ENCODE data around the gene ZNF74. TPM values are rescaled to one million over a fixed set of nuclear protein-coding genes. Genes with fewer than 3 reads are reported as not detected.
A peak's percentile ranks its signal among the peaks of the same experiment; 100 is the strongest.
"Not testable (repeated sequence)": the region's sequence is repeated elsewhere in the genome, so short reads cannot be mapped to it uniquely, and the experiment has no call there.

ZNF74 gene
- polyA plus RNA-seq, 1 donor: 14.0 TPM

GRCh38 chr22:20401376-20402014 is 7.5 kb downstream of the ZNF74 start:
- DNase-seq: no peak

DNA sequence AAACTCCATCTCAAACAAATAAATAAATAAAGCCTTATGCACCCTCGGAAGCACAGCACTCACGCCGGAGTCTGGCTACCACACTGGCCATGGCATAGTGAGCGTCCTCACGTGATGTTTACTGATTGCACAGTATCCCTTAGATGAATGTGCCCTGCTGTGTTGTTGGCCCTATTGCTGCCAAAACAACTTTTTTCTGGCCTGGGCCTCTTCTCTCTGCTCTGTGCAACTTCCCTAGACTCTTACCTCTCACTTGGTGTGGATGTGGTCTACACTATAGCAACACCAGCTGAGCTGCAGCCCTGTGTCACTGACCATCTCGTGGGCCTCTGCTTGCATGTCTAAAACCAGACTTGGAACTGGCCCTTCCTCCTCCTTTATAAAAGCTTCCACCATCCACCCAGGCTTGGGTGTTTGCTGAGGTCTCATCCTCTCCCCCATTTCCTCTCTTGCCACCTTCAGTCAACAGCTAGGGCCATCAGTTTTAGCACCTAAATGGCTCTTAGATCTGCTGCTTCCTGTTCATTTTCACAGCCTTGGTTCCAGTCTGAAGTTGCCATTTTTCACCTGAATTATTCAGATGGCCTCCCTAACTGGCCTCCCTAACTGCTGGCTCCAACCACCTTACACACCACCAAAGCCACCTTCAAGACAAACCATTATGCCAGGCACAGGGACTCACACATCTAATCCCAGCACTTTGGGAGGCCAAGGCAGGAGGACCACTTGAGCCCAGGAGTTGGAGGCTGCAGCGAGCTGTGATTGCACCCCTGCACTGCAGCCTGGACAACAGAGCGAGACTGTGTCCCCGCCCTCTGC is 9.2 kb downstream of the ZNF74 start:
- DNase-seq: no peak

GRCh38 chr22:20403779-20404140 is 9.8 kb downstream of the ZNF74 start:
- DNase-seq: no peak

DNA sequence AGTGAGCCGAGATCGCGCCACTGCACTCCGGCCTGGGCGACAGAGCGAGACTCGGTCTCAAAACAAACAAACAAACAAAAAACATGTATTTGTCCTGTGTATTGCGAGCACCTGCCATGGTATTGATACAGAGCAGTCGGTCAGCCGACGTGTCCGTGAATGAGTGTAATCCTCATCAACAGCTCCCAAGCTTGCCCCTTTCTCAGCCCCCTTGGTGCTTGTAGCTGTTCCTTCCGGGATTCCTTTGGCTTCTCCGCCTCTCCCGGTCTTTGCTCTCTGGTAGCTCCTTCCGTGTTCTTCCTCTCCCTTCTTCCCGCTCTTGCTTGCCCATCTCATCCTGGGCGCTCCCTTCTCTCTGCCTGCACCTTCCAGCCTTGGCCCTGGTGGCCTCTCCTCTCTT is 10.9 kb downstream of the ZNF74 start:
- DNase-seq: no peak

GRCh38 chr22:20405291-20405930 is 11.5 kb downstream of the ZNF74 start:
- DNase-seq: no peak

DNA sequence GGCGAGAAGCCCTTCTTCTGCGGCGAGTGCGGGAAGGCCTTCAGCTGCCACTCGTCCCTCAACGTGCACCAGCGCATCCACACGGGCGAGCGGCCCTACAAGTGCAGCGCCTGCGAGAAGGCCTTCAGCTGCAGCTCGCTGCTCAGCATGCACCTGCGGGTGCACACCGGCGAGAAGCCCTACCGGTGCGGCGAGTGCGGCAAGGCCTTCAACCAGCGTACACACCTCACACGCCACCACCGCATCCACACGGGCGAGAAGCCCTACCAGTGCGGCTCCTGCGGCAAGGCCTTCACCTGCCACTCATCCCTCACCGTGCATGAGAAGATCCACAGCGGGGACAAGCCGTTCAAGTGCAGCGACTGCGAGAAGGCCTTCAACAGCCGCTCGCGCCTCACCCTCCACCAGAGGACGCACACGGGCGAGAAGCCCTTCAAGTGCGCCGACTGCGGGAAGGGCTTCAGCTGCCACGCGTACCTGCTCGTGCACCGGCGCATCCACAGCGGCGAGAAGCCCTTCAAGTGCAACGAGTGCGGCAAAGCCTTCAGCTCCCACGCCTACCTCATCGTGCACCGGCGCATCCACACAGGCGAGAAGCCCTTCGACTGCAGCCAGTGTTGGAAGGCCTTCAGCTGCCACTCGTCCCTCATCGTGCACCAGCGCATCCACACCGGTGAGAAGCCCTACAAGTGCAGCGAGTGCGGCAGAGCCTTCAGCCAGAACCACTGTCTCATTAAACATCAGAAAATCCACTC is 12.2 kb downstream of the ZNF74 start:
- DNase-seq: no peak

DNA sequence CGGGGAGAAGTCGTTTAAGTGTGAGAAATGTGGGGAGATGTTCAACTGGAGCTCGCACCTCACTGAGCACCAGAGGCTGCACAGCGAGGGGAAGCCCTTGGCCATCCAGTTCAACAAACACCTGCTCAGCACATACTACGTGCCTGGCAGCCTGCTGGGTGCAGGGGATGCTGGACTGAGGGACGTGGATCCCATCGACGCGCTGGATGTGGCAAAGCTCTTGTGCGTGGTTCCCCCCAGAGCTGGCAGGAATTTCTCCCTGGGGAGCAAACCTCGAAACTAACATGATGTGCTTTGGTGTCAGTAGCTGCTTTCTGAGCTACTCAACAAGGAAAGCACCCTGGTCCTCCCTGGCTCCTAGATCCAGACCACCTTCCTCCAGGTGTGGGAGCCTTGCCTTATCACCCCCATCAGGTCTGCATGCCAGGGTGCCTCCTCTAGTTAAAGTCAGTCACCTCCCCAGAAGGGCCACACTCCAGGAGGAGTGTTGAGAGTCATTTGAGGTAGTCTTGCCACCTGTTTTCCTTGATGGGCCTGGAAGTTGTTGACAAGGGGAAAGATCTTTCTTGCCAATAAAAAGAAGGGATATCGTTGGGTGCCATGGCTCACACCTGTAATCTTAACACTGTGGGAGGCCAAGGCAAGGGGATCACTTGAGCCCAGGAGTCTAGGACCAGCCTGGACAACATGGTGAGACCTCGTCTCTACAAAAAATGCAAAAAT is 12.9 kb downstream of the ZNF74 start:
- DNase-seq: no peak

- no peak for DNase-seq
These were observed 13.9 kb downstream of the ZNF74 start for GRCh38 chr22:20407829-20408228.

GRCh38 chr22:20408891-20409290 is 14.9 kb downstream of the ZNF74 start:
- DNase-seq: no peak

DNA sequence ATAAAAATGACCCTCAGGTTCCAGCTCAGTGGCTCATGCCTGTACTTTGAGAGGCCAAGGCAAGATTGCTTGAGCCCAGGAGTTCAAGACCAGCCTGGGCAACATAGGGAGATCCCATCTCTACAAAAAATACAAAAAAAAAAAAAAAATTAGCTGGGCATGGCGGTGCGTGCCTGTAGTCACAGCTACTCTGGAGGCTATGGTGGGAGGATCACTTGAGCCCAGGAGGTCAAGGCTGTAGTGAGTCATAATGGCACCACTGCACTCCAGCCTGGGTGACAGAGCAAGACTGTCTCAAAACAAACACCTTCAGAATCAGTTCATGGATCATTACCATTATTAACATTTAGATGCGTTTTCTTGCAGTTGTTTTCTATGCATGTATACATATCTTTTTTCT is 15.4 kb downstream of the ZNF74 start:
- DNase-seq: not testable (repeated sequence)

DNA sequence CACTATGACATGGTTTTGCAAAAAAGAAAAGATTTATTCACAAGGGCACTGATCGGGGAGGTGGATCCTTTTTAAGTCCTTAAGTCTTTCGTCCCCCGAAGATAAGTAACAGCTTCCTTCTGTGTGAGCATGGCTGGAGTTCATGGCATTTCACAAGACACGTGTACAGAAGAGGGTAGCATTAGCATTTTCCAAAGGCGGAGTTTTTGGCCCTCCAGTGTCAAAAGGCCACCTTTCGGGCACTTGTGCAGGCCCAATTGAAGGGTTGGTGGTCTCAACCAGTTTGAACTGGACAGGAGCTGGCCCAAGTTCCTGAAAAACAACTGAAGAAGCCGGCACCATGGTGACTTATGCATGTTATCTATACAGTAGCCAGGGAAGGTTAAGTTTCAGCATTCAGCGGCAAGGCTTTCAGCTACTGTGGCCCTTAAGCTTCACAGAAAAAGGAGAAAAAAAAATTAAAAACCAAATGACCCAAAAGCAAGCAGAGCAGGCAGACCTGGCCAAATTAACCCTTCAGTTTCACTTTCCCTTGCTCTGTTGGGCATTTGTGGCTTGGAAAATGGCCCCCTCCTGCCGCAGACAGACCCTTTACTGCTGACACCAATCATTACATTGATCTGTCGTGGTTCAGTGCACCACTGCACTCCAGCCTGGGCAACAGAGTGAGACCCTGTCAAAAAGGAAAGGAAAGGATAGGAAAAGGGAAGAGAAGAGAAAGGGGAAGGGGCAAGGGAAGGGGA is 18.7 kb downstream of the ZNF74 start:
- DNase-seq: no peak

GRCh38 chr22:20413217-20414058 is 19.5 kb downstream of the ZNF74 start:
- no peak for DNase-seq

DNA sequence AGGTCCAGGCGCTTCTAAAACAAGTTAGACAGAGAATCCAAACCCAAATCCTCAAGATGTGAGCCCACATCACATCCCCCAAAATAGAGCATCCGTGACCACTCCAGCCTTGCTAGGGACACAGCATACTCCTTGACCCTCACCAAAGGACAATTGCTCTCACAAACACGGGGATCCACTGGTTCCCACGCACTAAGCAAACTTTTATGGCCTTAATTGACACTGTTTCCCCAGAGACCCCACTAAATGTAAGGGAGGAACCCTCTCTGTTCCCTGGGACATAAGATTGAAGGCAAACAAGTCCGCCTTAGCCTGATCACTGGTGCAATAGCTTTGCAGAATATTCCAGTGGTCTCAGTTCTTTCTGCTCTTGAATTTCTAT is 20.1 kb downstream of the ZNF74 start:
- DNase-seq: no peak

DNA sequence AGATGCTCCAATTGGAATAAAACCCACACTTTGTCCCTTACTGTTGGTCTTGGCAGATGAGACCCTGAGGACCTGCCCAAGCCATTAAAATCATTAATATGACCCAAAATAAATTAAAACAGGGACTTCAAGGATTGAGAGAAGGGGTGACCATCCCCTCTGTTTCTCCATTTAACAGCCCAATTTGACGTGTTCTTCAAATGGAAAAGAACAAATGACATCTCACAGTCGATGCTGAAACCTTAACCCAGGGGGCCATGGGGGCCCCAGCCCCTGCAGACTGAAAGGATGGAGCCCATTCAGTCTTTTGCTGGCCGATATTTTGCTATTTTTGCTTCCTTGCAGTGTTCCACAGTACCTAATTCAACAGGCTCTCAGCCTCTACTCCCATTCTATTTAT is 20.5 kb downstream of the ZNF74 start:
- DNase-seq: no peak

- DNase-seq: not testable (repeated sequence)
These were observed 21.3 kb downstream of the ZNF74 start for GRCh38 chr22:20415241-20415640.

DNA sequence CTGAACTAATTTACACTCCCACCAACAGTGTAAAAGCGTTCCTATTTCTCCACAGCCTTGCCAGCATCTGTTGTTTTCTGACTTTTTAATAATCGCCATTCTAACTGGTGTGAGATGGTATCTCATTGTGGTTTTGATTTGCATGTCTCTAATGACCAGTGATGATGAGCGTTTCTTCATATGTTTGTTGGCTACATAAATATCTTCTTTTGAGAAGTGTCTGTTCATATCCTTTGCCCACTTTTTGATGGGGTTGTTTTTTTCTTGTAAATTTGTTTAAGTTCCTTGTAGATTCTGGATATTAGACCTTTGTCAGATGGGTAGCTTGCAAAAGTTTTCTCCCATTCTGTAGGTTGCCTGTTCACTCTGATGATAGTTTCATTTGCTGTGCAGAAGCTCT is 21.7 kb downstream of the ZNF74 start:
- not testable (repeated sequence) for DNase-seq

- peak; percentile 87 for DNase-seq
These were observed 24.3 kb downstream of the ZNF74 start for GRCh38 chr22:20418211-20418788.

GRCh38 chr22:20419664-20419951 is 25.7 kb downstream of the ZNF74 start:
- DNase-seq: no peak

- no peak for DNase-seq
These were observed 26.3 kb downstream of the ZNF74 start for GRCh38 chr22:20420157-20420842.

DNA sequence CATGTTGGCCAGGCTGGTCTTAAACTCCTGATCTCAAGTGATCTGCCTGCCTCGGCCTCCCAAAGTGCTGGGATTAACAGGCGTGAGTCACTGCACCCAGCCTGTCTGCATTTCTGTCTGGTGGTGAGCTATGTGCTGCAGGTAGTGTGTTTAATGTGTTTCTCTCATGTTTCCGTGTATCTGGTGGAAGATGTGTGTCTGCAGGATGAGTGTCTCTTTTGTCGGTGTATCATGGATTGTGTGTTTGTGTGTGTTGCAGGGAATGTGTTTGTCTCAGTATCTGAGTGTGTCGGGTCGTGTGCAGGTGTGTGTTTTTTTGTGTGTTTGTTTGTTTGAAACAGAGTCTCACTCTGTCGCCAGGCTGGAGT is 27.5 kb downstream of the ZNF74 start:
- no peak for DNase-seq

All from hindlimb muscle (tissue), 1 donor.